ENCODE measurements around the gene ASPDH. TPM values are rescaled to one million over a fixed set of nuclear protein-coding genes. Genes with fewer than 3 reads are reported as not detected.
"Not testable (repeated sequence)": the region's sequence is repeated elsewhere in the genome, so short reads cannot be mapped to it uniquely, and the experiment has no call there.

The ASPDH gene
- total and polyA plus RNA-seq, 12 donors, result not detected

GRCh38 chr19:50532952-50533351, 19.2 kb upstream of the ASPDH start:
- Histone ChIP-seq H3K4me1 (peaks cover 0 to 3% (median 0%) of the 10 kb centered on the region in 9 donors), H3K27me3 (peaks cover 0 to 13% (median 3%) of the 10 kb centered on the region in 7 donors), H3K9me3 (peaks cover 0 to 18% (median 10%) of the 10 kb centered on the region in 11 donors), H3K27ac (no peak overlapping the region), H3K4me3 (no peak overlapping the region), H3K36me3 (no peaks in the 10 kb centered on the region)
- no peak for TF ChIP-seq CTCF (IDR thresholded peaks at IDR 0.05)
- no peak for DNase-seq
- 87 to 89% methylated on average over 4 of the region's 4 CpGs for WGBS, 2 donors
- ATAC-seq, result no peak
- intact Hi-C loops (cut with DNase I), result loop anchor here in 1 of 10 donors (10.0 kb wide), 1 partner anchor 392 kb away; no protein-coding TSS in a partner anchor

GRCh38 chr19:50531171-50531612, 17.5 kb upstream of the ASPDH start:
- Histone ChIP-seq H3K27me3 (peaks cover 0 to 13% (median 3%) of the 10 kb centered on the region in 7 donors), H3K4me3 (no peak overlapping the region), H3K27ac (no peak overlapping the region), H3K36me3 (no peaks in the 10 kb centered on the region), H3K9me3 (peaks cover 0 to 18% (median 10%) of the 10 kb centered on the region in 11 donors), H3K4me1 (no peaks in the 10 kb centered on the region)
- DNase-seq (no peak), ATAC-seq (no peak)
- intact Hi-C loops (cut with DNase I), result loop anchor here in 1 of 10 donors (10.0 kb wide), 1 partner anchor 394 kb away; no protein-coding TSS in a partner anchor
- WGBS, 2 donors, result 65 to 72% methylated on average over 14 of the region's 14 CpGs
- TF ChIP-seq CTCF (IDR thresholded peaks at IDR 0.05), result no peak

GRCh38 chr19:50528052-50528451, 14.3 kb upstream of the ASPDH start:
- DNase-seq; H3K27ac ChIP-seq; H3K36me3 ChIP-seq; H3K4me3 ChIP-seq; ATAC-seq; H3K9me3 ChIP-seq; intact Hi-C loops (cut with DNase I); H3K4me1 ChIP-seq: not testable (repeated sequence)
- peaks cover 0 to 13% (median 3%) of the 10 kb centered on the region in 7 donors for H3K27me3 ChIP-seq
- 94 to 98% methylated on average over 3 of the region's 3 CpGs for WGBS, 2 donors

- DNase-seq, result no peak
- intact Hi-C loops (cut with DNase I), result no loop called here
- WGBS, 2 donors, result 90 to 91% methylated on average over 10 of the region's 10 CpGs
Observed at GRCh38 chr19:50522881-50523280, 9.2 kb upstream of the ASPDH start.

More at GRCh38 chr19:50522881-50523280, 9.2 kb upstream of the ASPDH start:
- Histone ChIP-seq H3K36me3 (no peaks in the 10 kb centered on the region), H3K27me3 (no peaks in the 10 kb centered on the region), H3K27ac (no peak overlapping the region), H3K4me1 (no peaks in the 10 kb centered on the region), H3K9me3 (no peaks in the 10 kb centered on the region), H3K4me3 (no peak overlapping the region)
- TF ChIP-seq CTCF (IDR thresholded peaks at IDR 0.05), result no peak
- no peak for ATAC-seq
